Endothelial cell of umbilical vein (primary cell): ENCODE data around the gene YBX3.

ENCODE experiments used
- EZH2 ChIP-seq: IDR thresholded peaks from 2 replicates; pipeline ENCODE4 v1.6.1; 2012; ENCODE audit warnings: borderline replicate concordance, low read depth, mild to moderate bottlenecking, moderate library complexity, low read length, inconsistent platforms; ENCODE audit not compliant: severe bottlenecking
- FOS ChIP-seq: IDR thresholded peaks from 2 replicates; pipeline ENCODE4 v1.6.1; 2011; ENCODE audit warnings: mild to moderate bottlenecking, low read length, moderate library complexity, borderline replicate concordance; ENCODE audit not compliant: insufficient read depth
- JUN ChIP-seq: IDR thresholded peaks from 2 replicates; pipeline ENCODE4 v1.6.1; 2011; ENCODE audit warnings: borderline replicate concordance, low read depth; ENCODE audit not compliant: insufficient read length, insufficient read depth
- MYC ChIP-seq: IDR thresholded peaks from one replicate; pipeline ENCODE4 v1.6.1; 2011; ENCODE audit warnings: mild to moderate bottlenecking, low read depth, low read length
- POLR2A ChIP-seq: IDR thresholded peaks from 2 replicates; pipeline ENCODE4 v1.6.1; 2012; ENCODE audit warnings: low read depth, mild to moderate bottlenecking, control low read depth, low read length
- POLR2AphosphoS5 ChIP-seq: IDR thresholded peaks from 2 replicates; pipeline ENCODE4 v1.6.1; 2012; ENCODE audit warnings: low read depth, mild to moderate bottlenecking, control low read depth, low read length, moderate library complexity; ENCODE audit not compliant: insufficient read depth
- TF ChIP-seq, protein P1 (sequence below), 2 donors: IDR thresholded peaks; 1 replicate in 1 of 2; 2 replicates in 1 of 2; pipeline ENCODE4 v1.5.1; 2011; ENCODE audit warnings: low read length in 2 of 2, mild to moderate bottlenecking in 2 of 2, moderate library complexity in 2 of 2, control low read depth in 1 of 2, inconsistent platforms in 1 of 2, low read depth in 1 of 2; ENCODE audit not compliant: insufficient read depth in 1 of 2; ENCODE audit errors: extremely low read depth in 1 of 2
- TF ChIP-seq, protein P2 (sequence below): IDR thresholded peaks from 2 replicates; pipeline ENCODE4 v1.6.1; 2011; ENCODE audit not compliant: insufficient read depth, insufficient read length

DNA sequence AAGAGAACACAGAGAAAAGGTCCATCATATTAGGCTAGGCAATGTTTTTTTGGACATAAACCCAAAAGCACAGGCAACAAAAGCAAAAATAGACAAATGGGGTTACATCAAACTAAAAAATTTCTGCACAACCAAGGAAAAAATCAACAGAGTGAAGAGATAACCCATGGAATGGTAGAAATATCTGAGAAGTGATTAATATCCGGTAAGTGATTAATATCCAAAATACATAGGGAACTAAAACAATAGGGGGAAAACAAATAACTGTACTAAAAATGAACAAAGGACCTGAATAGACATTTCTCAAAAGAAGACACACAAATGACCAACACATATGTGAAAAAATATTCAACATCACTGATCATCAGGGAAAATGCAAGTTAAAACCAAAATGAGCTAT, 53.6 kb downstream of the YBX3 start:
- TF ChIP-seq FOS (peak; percentile 64), POLR2AphosphoS5 (no peak), POLR2A (no peak), MYC (no peak), JUN (peak; percentile 77), EZH2 (no peak)
- TF ChIP-seq, protein P1, sequence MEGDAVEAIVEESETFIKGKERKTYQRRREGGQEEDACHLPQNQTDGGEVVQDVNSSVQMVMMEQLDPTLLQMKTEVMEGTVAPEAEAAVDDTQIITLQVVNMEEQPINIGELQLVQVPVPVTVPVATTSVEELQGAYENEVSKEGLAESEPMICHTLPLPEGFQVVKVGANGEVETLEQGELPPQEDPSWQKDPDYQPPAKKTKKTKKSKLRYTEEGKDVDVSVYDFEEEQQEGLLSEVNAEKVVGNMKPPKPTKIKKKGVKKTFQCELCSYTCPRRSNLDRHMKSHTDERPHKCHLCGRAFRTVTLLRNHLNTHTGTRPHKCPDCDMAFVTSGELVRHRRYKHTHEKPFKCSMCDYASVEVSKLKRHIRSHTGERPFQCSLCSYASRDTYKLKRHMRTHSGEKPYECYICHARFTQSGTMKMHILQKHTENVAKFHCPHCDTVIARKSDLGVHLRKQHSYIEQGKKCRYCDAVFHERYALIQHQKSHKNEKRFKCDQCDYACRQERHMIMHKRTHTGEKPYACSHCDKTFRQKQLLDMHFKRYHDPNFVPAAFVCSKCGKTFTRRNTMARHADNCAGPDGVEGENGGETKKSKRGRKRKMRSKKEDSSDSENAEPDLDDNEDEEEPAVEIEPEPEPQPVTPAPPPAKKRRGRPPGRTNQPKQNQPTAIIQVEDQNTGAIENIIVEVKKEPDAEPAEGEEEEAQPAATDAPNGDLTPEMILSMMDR (IDR thresholded peaks at IDR 0.05; ENCODE audit: extremely low read depth in 1 of 2, insufficient read depth in 1 of 2, low read depth in 1 of 2, low read length in 2 of 2), result no peak
- TF ChIP-seq, protein P2, sequence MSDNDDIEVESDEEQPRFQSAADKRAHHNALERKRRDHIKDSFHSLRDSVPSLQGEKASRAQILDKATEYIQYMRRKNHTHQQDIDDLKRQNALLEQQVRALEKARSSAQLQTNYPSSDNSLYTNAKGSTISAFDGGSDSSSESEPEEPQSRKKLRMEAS, result no peak
